SU-DHL-6 (cell line): ENCODE measurements around the gene RTRAF.

Experiments used
- CTCF ChIP-seq: fragments of 200-600 bp; sonication (generic); IDR thresholded peaks from one replicate; pipeline ENCODE4 v1.5.1; 2017; ENCODE audit warnings: antibody characterized with exemption, mild to moderate bottlenecking, low read length, moderate library complexity; ENCODE audit not compliant: insufficient read depth, poor library complexity, severe bottlenecking
- EZH2phosphoT487 ChIP-seq: fragments of 200-600 bp; sonication (generic), shearing (Covaris generic); conservative IDR thresholded peaks from 2 replicates; pipeline ENCODE4 v1.6.1; 2018; ENCODE audit warnings: mild to moderate bottlenecking, antibody characterized with exemption, low read length, moderate library complexity, mixed read lengths

DNA sequence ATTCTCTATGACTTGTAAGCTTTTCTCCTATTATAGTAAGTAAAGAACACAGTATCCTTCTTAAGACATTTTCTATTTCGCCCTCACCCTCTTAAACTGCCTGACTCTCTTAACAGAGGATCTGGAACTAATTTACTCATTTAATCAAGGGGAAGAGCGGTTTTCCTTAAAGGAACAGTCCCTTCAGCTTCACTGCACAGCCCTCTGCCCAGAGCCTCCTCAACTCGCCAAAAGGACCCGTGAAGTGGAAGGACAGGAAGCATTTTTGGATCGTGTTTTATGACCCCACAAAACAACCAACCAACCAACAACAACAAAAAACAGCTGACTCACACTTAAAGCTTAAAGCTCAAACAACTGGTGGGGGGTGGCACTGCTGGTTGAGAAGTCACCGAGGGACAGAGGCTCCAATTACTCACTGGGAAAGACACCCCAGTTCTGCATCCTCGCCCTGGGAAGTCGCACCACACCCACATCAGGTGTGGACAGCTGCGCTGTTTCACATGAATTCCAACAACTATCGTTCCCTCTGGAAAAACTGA is 43.8 kb downstream of the RTRAF start:
- TF ChIP-seq CTCF: no peak
- no peak for TF ChIP-seq EZH2phosphoT487
